Keratinocyte (primary cell): ENCODE data around the gene GJD4.

ENCODE experiments used
- EZH2 ChIP-seq: IDR thresholded peaks from one replicate; pipeline ENCODE4 v1.6.1; 2012; ENCODE audit warnings: inconsistent platforms, mild to moderate bottlenecking, low read length, moderate library complexity
- TF ChIP-seq, protein P1 (sequence below), 3 experiments: IDR thresholded peaks in 1 of 3; conservative IDR thresholded peaks in 1 of 3; optimal IDR thresholded peaks in 1 of 3; 2 replicates in 2 of 3; 3 replicates in 1 of 3; pipeline versions ENCODE3 to v1.5.1; 2011; ENCODE audit warnings: low read length in 3 of 3, mild to moderate bottlenecking in 3 of 3, moderate library complexity in 2 of 3, control low read depth in 1 of 3, inconsistent platforms in 1 of 3; ENCODE audit not compliant: insufficient read depth in 2 of 3; ENCODE audit errors: extremely low read depth in 1 of 3

DNA sequence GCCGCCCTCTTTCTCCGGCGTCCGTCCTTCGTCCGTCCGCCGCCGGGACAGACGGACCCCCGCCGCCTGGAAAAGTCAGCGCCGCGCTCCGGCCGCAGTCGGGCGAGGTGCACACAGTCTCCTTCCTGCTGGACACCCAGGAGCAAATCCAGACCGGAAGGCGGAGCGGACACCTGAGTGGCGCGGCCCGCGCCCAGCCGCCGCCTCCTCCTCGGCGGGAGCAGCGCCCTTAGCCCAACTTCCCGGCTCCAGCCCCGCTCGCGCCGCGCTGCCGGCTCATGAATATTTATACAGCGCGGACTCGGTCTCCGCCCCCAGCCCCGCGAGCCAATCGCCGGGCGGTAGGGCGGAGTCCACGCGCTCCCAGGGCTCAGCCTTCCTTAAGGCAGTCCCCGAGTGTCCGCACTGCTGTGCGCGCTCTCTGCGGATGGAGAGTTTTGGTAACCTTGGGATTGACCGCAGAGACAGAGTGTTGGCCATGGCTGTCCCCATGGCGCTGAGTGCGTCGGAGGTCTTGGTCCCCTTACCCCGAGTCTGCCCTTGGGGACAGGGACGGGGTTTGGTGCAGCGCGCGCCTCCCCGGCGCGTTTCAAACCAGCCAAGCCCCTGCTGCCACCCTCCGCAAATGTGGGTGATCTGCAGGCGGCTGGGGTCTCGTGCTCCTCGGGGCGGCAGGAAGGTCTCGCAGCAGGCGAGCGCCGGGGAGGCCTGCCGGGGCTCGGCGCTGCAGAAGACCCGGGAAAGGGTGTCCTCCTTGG, 37.1 kb downstream of the GJD4 start, which contains the start of gene FZD8:
- TF ChIP-seq, protein P1, sequence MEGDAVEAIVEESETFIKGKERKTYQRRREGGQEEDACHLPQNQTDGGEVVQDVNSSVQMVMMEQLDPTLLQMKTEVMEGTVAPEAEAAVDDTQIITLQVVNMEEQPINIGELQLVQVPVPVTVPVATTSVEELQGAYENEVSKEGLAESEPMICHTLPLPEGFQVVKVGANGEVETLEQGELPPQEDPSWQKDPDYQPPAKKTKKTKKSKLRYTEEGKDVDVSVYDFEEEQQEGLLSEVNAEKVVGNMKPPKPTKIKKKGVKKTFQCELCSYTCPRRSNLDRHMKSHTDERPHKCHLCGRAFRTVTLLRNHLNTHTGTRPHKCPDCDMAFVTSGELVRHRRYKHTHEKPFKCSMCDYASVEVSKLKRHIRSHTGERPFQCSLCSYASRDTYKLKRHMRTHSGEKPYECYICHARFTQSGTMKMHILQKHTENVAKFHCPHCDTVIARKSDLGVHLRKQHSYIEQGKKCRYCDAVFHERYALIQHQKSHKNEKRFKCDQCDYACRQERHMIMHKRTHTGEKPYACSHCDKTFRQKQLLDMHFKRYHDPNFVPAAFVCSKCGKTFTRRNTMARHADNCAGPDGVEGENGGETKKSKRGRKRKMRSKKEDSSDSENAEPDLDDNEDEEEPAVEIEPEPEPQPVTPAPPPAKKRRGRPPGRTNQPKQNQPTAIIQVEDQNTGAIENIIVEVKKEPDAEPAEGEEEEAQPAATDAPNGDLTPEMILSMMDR (optimal IDR thresholded peaks at IDR 0.05 in 1 of 3, IDR thresholded peaks at IDR 0.05 in 1 of 3, conservative IDR thresholded peaks at IDR 0.05 in 1 of 3; ENCODE audit: extremely low read depth in 1 of 3, insufficient read depth in 2 of 3, low read length in 3 of 3) = peak in 1 of 3 experiments; percentile 2
- no peak for TF ChIP-seq EZH2
